ENCODE results near the gene SMIM13. TPM values are rescaled to one million over a fixed set of nuclear protein-coding genes. Genes with fewer than 3 reads are reported as not detected.

SMIM13 gene
- total and polyA plus RNA-seq, 2 of the 4 experiments (the other 2 are of a cell fraction), result 5.4 to 10.0 TPM

DNA sequence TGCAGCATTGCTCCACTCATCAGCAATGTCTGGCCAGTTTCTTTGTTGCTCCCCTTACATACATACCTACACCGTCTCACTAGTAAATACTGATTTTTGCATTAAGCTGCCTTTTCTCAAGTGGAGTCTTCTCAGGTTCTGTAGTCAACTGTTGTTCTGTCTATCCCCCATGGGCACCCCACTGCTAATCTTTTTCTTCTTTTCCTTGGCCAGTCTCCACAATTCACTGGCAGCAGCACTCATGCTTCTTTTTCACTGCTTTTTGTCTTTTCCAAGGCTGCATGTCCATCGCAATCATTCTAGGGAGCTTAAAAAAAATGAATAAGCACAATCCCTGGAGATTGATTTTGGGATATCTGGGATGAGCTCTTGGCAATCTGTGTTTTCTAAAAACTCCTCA is 28.2 kb downstream of the SMIM13 start:
- peaks cover 28 to 63% of the 10 kb centered on the region in 2 experiments for H3K79me1 ChIP-seq (ENCODE audit: low read depth in 1 of 2, low read length in 2 of 2)
- H3K18ac ChIP-seq (ENCODE audit: low read depth, low read length), result no peak overlapping the region
- H2BK20ac ChIP-seq (ENCODE audit: low read depth, low read length), result no peak overlapping the region
- no peak overlapping the region for H2BK15ac ChIP-seq (ENCODE audit: low read depth, low read length)
- DNase-seq (no peak), ATAC-seq (ENCODE audit: low read depth) (no peak)
- no peak overlapping the region for H4K5ac ChIP-seq (ENCODE audit: low read depth, low read length)
- no peak overlapping the region for H3K14ac ChIP-seq (replicated peaks; ENCODE audit: low read depth, low read length)
- 0 out of 2 replicates have a peak overlapping the region, but pooled peaks have one; percentile 33 for H3K23ac ChIP-seq (ENCODE audit: low read depth, low read length)
- H2BK120ac ChIP-seq (ENCODE audit: low read depth, low read length), result no peak overlapping the region
- H3K9ac ChIP-seq (ENCODE audit: low read depth, low read length), result no peak overlapping the region
- no peak overlapping the region for H4K8ac ChIP-seq (ENCODE audit: low read depth in 2 of 2, low read length in 2 of 2)
- no peak overlapping the region for H4K91ac ChIP-seq (ENCODE audit: insufficient read depth, low read depth, low read length)
- in situ Hi-C loops (cut with MboI; ENCODE audit: low sequenced_read_pairs) (no loop called here), intact Hi-C loops (cut with micrococcal nuclease) (no loop called here), dilution Hi-C loops (cut with HindIII; ENCODE audit: low sequenced_read_pairs, unreplicated experiment) (no loop called here)
- H3K9me3 ChIP-seq (ENCODE audit: control insufficient read depth, insufficient read depth, low read length), result no peaks in the 10 kb centered on the region
- no peak overlapping the region for H2AFZ ChIP-seq (replicated peaks; ENCODE audit: low read length, poor library complexity)
- no peak overlapping the region for H2AK9ac ChIP-seq (replicated peaks; ENCODE audit: low read depth, low read length, poor library complexity)
- H3K27ac ChIP-seq (ENCODE audit: insufficient read depth, low read length), result no peak overlapping the region
- no peaks in the 10 kb centered on the region for H3K36me3 ChIP-seq (ENCODE audit: control insufficient read depth, insufficient read depth, low read length)
- peaks cover 7% of the 10 kb centered on the region for H3K9me1 ChIP-seq (ENCODE audit: insufficient read depth, low read length)
- CTCF ChIA-PET, result interaction anchor here (0.6 kb wide), 1 partner anchor 137 kb away, joined by 3 read pairs; no protein-coding TSS in a partner anchor
- no peaks in the 10 kb centered on the region for H3K27me3 ChIP-seq (ENCODE audit: control insufficient read depth, insufficient read depth, low read length)
- H3K4me3 ChIP-seq (ENCODE audit: insufficient read depth, low read depth, low read length), result no peak overlapping the region
- H2BK5ac ChIP-seq (ENCODE audit: low read depth, low read length, poor library complexity, severe bottlenecking), result no peak overlapping the region
- peaks cover 36% of the 10 kb centered on the region for H4K20me1 ChIP-seq (ENCODE audit: insufficient read depth, low read length)
- WGBS, 2 experiments (ENCODE audit: extremely low coverage in 2 of 2, insufficient read length in 1 of 2), result 100% methylated on average over 1 of the region's 2 CpGs; no CpG with 5 or more reads in 1 of the 2 experiments
- TF ChIP-seq, protein P1, sequence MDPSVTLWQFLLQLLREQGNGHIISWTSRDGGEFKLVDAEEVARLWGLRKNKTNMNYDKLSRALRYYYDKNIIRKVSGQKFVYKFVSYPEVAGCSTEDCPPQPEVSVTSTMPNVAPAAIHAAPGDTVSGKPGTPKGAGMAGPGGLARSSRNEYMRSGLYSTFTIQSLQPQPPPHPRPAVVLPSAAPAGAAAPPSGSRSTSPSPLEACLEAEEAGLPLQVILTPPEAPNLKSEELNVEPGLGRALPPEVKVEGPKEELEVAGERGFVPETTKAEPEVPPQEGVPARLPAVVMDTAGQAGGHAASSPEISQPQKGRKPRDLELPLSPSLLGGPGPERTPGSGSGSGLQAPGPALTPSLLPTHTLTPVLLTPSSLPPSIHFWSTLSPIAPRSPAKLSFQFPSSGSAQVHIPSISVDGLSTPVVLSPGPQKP (IDR thresholded peaks at IDR 0.05; ENCODE audit: borderline replicate concordance, low read depth, low read length), result no peak
- TF ChIP-seq MXI1 (IDR thresholded peaks at IDR 0.05; ENCODE audit: borderline replicate concordance, low read depth, low read length) (no peak), NFE2L2 (IDR thresholded peaks at IDR 0.05; ENCODE audit: low read depth, low read length) (no peak), RAD21 (IDR thresholded peaks at IDR 0.05; ENCODE audit: low read length) (no peak), MAFK (IDR thresholded peaks at IDR 0.05; ENCODE audit: low read depth, low read length) (no peak), CTCF (conservative IDR thresholded peaks at IDR 0.05; ENCODE audit: low read depth, low read length) (no peak), CHD1 (IDR thresholded peaks at IDR 0.05; ENCODE audit: low read depth, low read length) (no peak), CEBPB (IDR thresholded peaks at IDR 0.05; ENCODE audit: low read depth, low read length) (no peak)
- no TSS peak for BruUV-seq (replicated peaks)
- H3K4ac ChIP-seq (ENCODE audit: low read depth, low read length), result no peak overlapping the region
- no peak overlapping the region for H3K56ac ChIP-seq (ENCODE audit: extremely low read depth, insufficient read depth, low read length)
- no peak overlapping the region for H3K4me2 ChIP-seq (ENCODE audit: low read depth, low read length)
- peaks cover 2% of the 10 kb centered on the region for H3K4me1 ChIP-seq (ENCODE audit: control insufficient read depth, insufficient read depth, low read length)
- POLR2A ChIA-PET (ENCODE audit: unreplicated experiment), result no interaction called here
- H2AK5ac ChIP-seq (ENCODE audit: low read depth, low read length), result no peak overlapping the region
